Lung (tissue), 12 donors: Measurements from ENCODE around the gene FRMD4A. TPM values are rescaled to one million over a fixed set of nuclear protein-coding genes. Genes with fewer than 3 reads are reported as not detected.

Experiments used
- ATAC-seq: fragments of 200-7000 bp; cut with Tn5 transposase; one replicate; pipeline ENCODE4 v1.9.1; 2020; ENCODE audit warnings: moderate number of reproducible peaks; ENCODE audit not compliant: insufficient read depth, low FRiP score
- DNase-seq, 3 donors: peaks; one replicate each; pipeline ENCODE4 v3.0.0-alpha.2; 2013 to 2017
- H3K27ac ChIP-seq, 2 donors: one replicate each; pipeline ENCODE4 v1.5.1; 2013; ENCODE audit warnings: mild to moderate bottlenecking in 2 of 2, moderate library complexity in 2 of 2, control low read depth in 1 of 2, inconsistent platforms in 1 of 2, low read depth in 1 of 2, low read length in 1 of 2
- H3K27me3 ChIP-seq, 3 donors: one replicate each; pipeline ENCODE4 v1.5.1; 2013; ENCODE audit warnings: low read length in 2 of 3; ENCODE audit not compliant: control insufficient read depth in 3 of 3, insufficient read depth in 3 of 3
- H3K36me3 ChIP-seq, 4 donors: one replicate each; pipeline ENCODE4 v1.5.1; 2013; ENCODE audit warnings: low read length in 4 of 4, mild to moderate bottlenecking in 1 of 4, moderate library complexity in 1 of 4; ENCODE audit not compliant: control insufficient read depth in 4 of 4, insufficient read depth in 4 of 4
- H3K4me1 ChIP-seq, 5 donors: one replicate each; pipeline ENCODE4 v1.5.1; 2013; ENCODE audit warnings: low read length in 5 of 5, mild to moderate bottlenecking in 2 of 5, moderate library complexity in 1 of 5; ENCODE audit not compliant: control insufficient read depth in 5 of 5, insufficient read depth in 5 of 5
- H3K4me3 ChIP-seq: one replicate; pipeline ENCODE4 v1.5.1; 2013; ENCODE audit warnings: mild to moderate bottlenecking, control low read depth, moderate library complexity
- H3K9ac ChIP-seq, 2 donors: one replicate each; pipeline ENCODE4 v1.5.1; 2013; ENCODE audit warnings: low read length in 2 of 2, control low read depth in 1 of 2; ENCODE audit not compliant: insufficient read depth in 1 of 2
- H3K9me3 ChIP-seq, 4 donors: one replicate each; pipeline ENCODE4 v1.5.1; 2013; ENCODE audit warnings: low read length in 3 of 4, mild to moderate bottlenecking in 1 of 4, moderate library complexity in 1 of 4; ENCODE audit not compliant: control insufficient read depth in 4 of 4, insufficient read depth in 3 of 4
- WGBS, 2 donors: extraction: QIAGEN DNeasy Blood & Tissue Kit; methylation state at CpG; one replicate each; pipeline ENCODE4 v1.1.7; 2013; 5-methylcytosine and 5-hydroxymethylcytosine counted together
- polyA plus RNA-seq, 2 donors: library from polyadenylated mRNA; stranded (reverse); fragments of 200-250 nt; gene quantifications; one replicate each; pipeline ENCODE4 v1.2.1, GENCODE V29; 2013
- total RNA-seq, 2 donors: library from RNA; depleted of rRNA in 1 of 2; stranded (reverse); fragments of >200 nt in 1 of 2; gene quantifications; one replicate each; pipeline ENCODE4 v1.2.1, GENCODE V29; 2014 to 2021
- TF ChIP-seq, protein P1 (sequence below): IDR thresholded peaks from 2 replicates; pipeline ENCODE4 v1.5.1; 2012; ENCODE audit warnings: mild to moderate bottlenecking; ENCODE audit errors: control extremely low read depth, extremely low read depth
- donor health status: control.
- donor health status: control.
- donor health status: Bipolar disorder and iron deficiency.
- donor health status: healthy.
- donor health status: DM: yes; HTN: yes; CAD: no.

FRMD4A gene
- total and polyA plus RNA-seq, 4 donors = 12.0 to 64.5 (median 29.3) TPM

DNA sequence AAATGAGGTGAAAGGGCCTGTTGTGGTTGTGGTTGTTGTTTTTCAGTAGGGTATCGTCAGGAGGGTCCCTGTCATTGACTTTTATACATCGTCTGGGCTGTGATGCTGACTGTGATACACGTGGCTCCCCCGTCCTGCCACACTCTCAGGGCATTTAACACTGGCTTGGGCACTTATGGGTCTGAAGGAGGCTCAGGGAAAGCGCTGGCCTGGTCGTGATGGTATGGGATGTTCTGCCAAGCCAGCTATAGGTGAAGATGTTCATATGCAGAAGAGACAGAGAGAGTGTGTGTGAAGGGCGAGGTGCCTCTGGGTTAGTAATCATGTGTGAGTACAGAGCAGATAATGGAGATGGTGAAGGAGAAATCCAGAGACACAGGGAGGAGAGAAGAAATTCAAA is 585.5 kb downstream of the FRMD4A start:
- Histone ChIP-seq H3K36me3 (peaks cover 0 to 3% (median 1%) of the 10 kb centered on the region in 4 donors), H3K27me3 (no peaks in the 10 kb centered on the region), H3K9ac (no peak overlapping the region), H3K27ac (no peak overlapping the region), H3K9me3 (no peaks in the 10 kb centered on the region), H3K4me1 (no peaks in the 10 kb centered on the region), H3K4me3 (no peak overlapping the region)
- TF ChIP-seq, protein P1, sequence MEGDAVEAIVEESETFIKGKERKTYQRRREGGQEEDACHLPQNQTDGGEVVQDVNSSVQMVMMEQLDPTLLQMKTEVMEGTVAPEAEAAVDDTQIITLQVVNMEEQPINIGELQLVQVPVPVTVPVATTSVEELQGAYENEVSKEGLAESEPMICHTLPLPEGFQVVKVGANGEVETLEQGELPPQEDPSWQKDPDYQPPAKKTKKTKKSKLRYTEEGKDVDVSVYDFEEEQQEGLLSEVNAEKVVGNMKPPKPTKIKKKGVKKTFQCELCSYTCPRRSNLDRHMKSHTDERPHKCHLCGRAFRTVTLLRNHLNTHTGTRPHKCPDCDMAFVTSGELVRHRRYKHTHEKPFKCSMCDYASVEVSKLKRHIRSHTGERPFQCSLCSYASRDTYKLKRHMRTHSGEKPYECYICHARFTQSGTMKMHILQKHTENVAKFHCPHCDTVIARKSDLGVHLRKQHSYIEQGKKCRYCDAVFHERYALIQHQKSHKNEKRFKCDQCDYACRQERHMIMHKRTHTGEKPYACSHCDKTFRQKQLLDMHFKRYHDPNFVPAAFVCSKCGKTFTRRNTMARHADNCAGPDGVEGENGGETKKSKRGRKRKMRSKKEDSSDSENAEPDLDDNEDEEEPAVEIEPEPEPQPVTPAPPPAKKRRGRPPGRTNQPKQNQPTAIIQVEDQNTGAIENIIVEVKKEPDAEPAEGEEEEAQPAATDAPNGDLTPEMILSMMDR = no peak
- no peak for ATAC-seq
- no peak for DNase-seq
- WGBS, 2 donors = 90 to 93% methylated on average over 7 of the region's 7 CpGs

GRCh38 chr10:13743963-13744362 is 586.8 kb downstream of the FRMD4A start:
- Histone ChIP-seq H3K9me3 (no peaks in the 10 kb centered on the region), H3K9ac (no peak overlapping the region), H3K27me3 (no peaks in the 10 kb centered on the region), H3K27ac (no peak overlapping the region), H3K4me3 (no peak overlapping the region), H3K4me1 (no peaks in the 10 kb centered on the region), H3K36me3 (peaks cover 0 to 8% (median 1%) of the 10 kb centered on the region in 4 donors)
- ATAC-seq (no peak), DNase-seq (no peak)
- 85 to 89% methylated on average over 7 of the region's 7 CpGs for WGBS, 2 donors
- TF ChIP-seq, protein P1 = no peak

GRCh38 chr10:13743101-13743693 is 587.5 kb downstream of the FRMD4A start:
- Histone ChIP-seq H3K27ac (no peak overlapping the region), H3K9ac (no peak overlapping the region), H3K27me3 (no peaks in the 10 kb centered on the region), H3K9me3 (no peaks in the 10 kb centered on the region), H3K36me3 (peaks cover 0 to 8% (median 1%) of the 10 kb centered on the region in 4 donors), H3K4me3 (no peak overlapping the region), H3K4me1 (no peaks in the 10 kb centered on the region)
- TF ChIP-seq, protein P1 = no peak
- ATAC-seq (no peak), DNase-seq (peak in 1 of 3 donors; percentile 40)
- WGBS, 2 donors = 45 to 59% methylated on average over 15 of the region's 15 CpGs

- Histone ChIP-seq H3K4me1 (no peaks in the 10 kb centered on the region), H3K27ac (no peak overlapping the region), H3K4me3 (no peak overlapping the region), H3K27me3 (no peaks in the 10 kb centered on the region), H3K36me3 (peaks cover 0 to 10% (median 2%) of the 10 kb centered on the region in 4 donors), H3K9ac (no peak overlapping the region), H3K9me3 (no peaks in the 10 kb centered on the region)
- DNase-seq (no peak), ATAC-seq (no peak)
- WGBS, 2 donors = 97 to 98% methylated on average over 5 of the region's 5 CpGs
- TF ChIP-seq, protein P1 = no peak
Measured at GRCh38 chr10:13741438-13741837, 589.3 kb downstream of the FRMD4A start.
